Astrocyte (in vitro differentiated cells and primary cell): ENCODE results near the gene RANBP10. TPM values are rescaled to one million over a fixed set of nuclear protein-coding genes. Genes with fewer than 3 reads are reported as not detected.

Experiments used
- DNase-seq: peaks from one replicate; pipeline ENCODE4 v3.0.0-alpha.2; 2010; ENCODE audit warnings: low read depth
- FAIRE-seq: peaks from 2 replicates; lab custom pipeline; 2011; peaks lifted over from hg19 to GRCh38; lab: Jason Lieb, UNC
- H2AFZ ChIP-seq: 2 replicates; pipeline ENCODE4 v1.6.0; 2012; ENCODE audit warnings: low read depth, low read length, inconsistent platforms
- H3K27ac ChIP-seq: 2 replicates; pipeline ENCODE4 v1.5.1; 2011; ENCODE audit warnings: low read depth, low read length, inconsistent platforms
- H3K27me3 ChIP-seq: 2 replicates; pipeline ENCODE4 v1.6.0; 2011; ENCODE audit warnings: low read length, inconsistent platforms; ENCODE audit not compliant: insufficient read depth
- H3K36me3 ChIP-seq: 2 replicates; pipeline ENCODE4 v1.5.1; 2011; ENCODE audit warnings: low read length, inconsistent platforms; ENCODE audit not compliant: insufficient read depth
- H3K4me1 ChIP-seq: 2 replicates; pipeline ENCODE4 v1.5.1; 2011; ENCODE audit warnings: low read length, inconsistent platforms; ENCODE audit not compliant: insufficient read depth
- H3K4me2 ChIP-seq: 2 replicates; pipeline ENCODE4 v1.6.0; 2012; ENCODE audit warnings: low read length, inconsistent platforms
- H3K4me3 ChIP-seq: 2 replicates; pipeline ENCODE4 v1.5.1; 2011; ENCODE audit warnings: low read depth, mild to moderate bottlenecking, low read length, inconsistent platforms; ENCODE audit not compliant: insufficient read depth
- H3K79me2 ChIP-seq: 2 replicates; pipeline ENCODE4 v1.6.0; 2012; ENCODE audit warnings: mild to moderate bottlenecking, low read length, inconsistent platforms; ENCODE audit not compliant: insufficient read depth
- H3K9ac ChIP-seq: 2 replicates; pipeline ENCODE4 v1.6.0; 2012; ENCODE audit warnings: mild to moderate bottlenecking, low read length, inconsistent platforms
- H3K9me3 ChIP-seq: 2 replicates; pipeline ENCODE4 v1.5.1; 2012; ENCODE audit warnings: low read depth, mild to moderate bottlenecking, low read length, inconsistent platforms; ENCODE audit not compliant: insufficient read depth
- H4K20me1 ChIP-seq: 2 replicates; pipeline ENCODE4 v1.6.0; 2012; ENCODE audit warnings: low read length, inconsistent platforms; ENCODE audit not compliant: insufficient read depth
- H3K27ac Mint-ChIP-seq: one replicate; pipeline ENCODE4 v1.8.0; 2021; ENCODE audit warnings: mild to moderate bottlenecking, mixed read lengths; ENCODE audit not compliant: unreplicated experiment
- H3K27me3 Mint-ChIP-seq: one replicate; pipeline ENCODE4 v1.8.0; 2021; ENCODE audit warnings: low read depth, mixed read lengths; ENCODE audit not compliant: unreplicated experiment
- H3K36me3 Mint-ChIP-seq: one replicate; pipeline ENCODE4 v1.8.0; 2021; ENCODE audit warnings: low read depth, mixed read lengths; ENCODE audit not compliant: unreplicated experiment
- H3K4me1 Mint-ChIP-seq: one replicate; pipeline ENCODE4 v1.8.0; 2021; ENCODE audit warnings: low read depth, mixed read lengths; ENCODE audit not compliant: unreplicated experiment
- H3K4me3 Mint-ChIP-seq: one replicate; pipeline ENCODE4 v1.8.0; 2021; ENCODE audit warnings: mild to moderate bottlenecking, moderate library complexity, mixed read lengths; ENCODE audit not compliant: unreplicated experiment
- H3K9me3 Mint-ChIP-seq: one replicate; pipeline ENCODE4 v1.8.0; 2021; ENCODE audit warnings: mild to moderate bottlenecking, mixed read lengths; ENCODE audit not compliant: unreplicated experiment
- CTCF ChIP-seq: IDR thresholded peaks from 2 replicates; pipeline ENCODE4 v1.5.1; 2011; ENCODE audit warnings: low read depth, mild to moderate bottlenecking, inconsistent platforms, low read length, moderate library complexity; ENCODE audit not compliant: insufficient read depth
- EZH2 ChIP-seq: IDR thresholded peaks from 2 replicates; pipeline ENCODE4 v1.6.1; 2012; ENCODE audit warnings: mild to moderate bottlenecking, low read length, inconsistent platforms; ENCODE audit not compliant: insufficient read depth
- total RNA-seq: library from RNA; stranded (reverse); gene quantifications from 2 replicates; pipeline ENCODE4 v1.2.1, GENCODE V29; 2021

Gene RANBP10
- total RNA-seq, 1 donor from 2014 or later = 14.2 TPM

GRCh38 chr16:67701420-67701819 lies 104.9 kb downstream of the RANBP10 start:
- Mint-ChIP-seq H3K4me1 (no peaks in the 10 kb centered on the region), H3K27me3 (no peaks in the 10 kb centered on the region)
- FAIRE-seq = no peak

GRCh38 chr16:67699265-67699664 lies 107.1 kb downstream of the RANBP10 start:
- H3K4me3 Mint-ChIP-seq = no peak overlapping the region
- no peak overlapping the region for H3K27ac Mint-ChIP-seq
- DNase-seq = no peak
- no peaks in the 10 kb centered on the region for H3K4me1 ChIP-seq
- H3K4me3 ChIP-seq = no peak overlapping the region
- peaks cover 49% of the 10 kb centered on the region for H4K20me1 ChIP-seq
- H3K4me2 ChIP-seq = no peak overlapping the region
- no peak overlapping the region for H3K27ac ChIP-seq
- H3K4me1 Mint-ChIP-seq = no peaks in the 10 kb centered on the region
- no peaks in the 10 kb centered on the region for H3K27me3 Mint-ChIP-seq
- H3K9ac ChIP-seq = no peak overlapping the region
- no peak for FAIRE-seq
- H3K79me2 ChIP-seq = peaks cover 41% of the 10 kb centered on the region
- H3K9me3 ChIP-seq = no peaks in the 10 kb centered on the region
- H3K9me3 Mint-ChIP-seq = no peaks in the 10 kb centered on the region
- H3K27me3 ChIP-seq = no peaks in the 10 kb centered on the region
- H2AFZ ChIP-seq = no peak overlapping the region
- no peaks in the 10 kb centered on the region for H3K36me3 ChIP-seq
- peaks cover 11% of the 10 kb centered on the region for H3K36me3 Mint-ChIP-seq
- TF ChIP-seq CTCF (no peak), EZH2 (no peak)

More at GRCh38 chr16:67701420-67701819, 104.9 kb downstream of the RANBP10 start:
- Mint-ChIP-seq H3K9me3 (no peaks in the 10 kb centered on the region), H3K36me3 (peaks cover 11% of the 10 kb centered on the region), H3K27ac (no peak overlapping the region), H3K4me3 (no peak overlapping the region)
- H2AFZ ChIP-seq = no peak overlapping the region
- H3K27ac ChIP-seq = no peak overlapping the region
- H3K4me1 ChIP-seq = no peaks in the 10 kb centered on the region
- no peak overlapping the region for H3K9ac ChIP-seq
- no peak overlapping the region for H3K4me3 ChIP-seq
- H3K27me3 ChIP-seq = no peaks in the 10 kb centered on the region
- H4K20me1 ChIP-seq = peaks cover 59% of the 10 kb centered on the region
- H3K36me3 ChIP-seq = no peaks in the 10 kb centered on the region
- TF ChIP-seq CTCF (no peak), EZH2 (no peak)
- no peaks in the 10 kb centered on the region for H3K9me3 ChIP-seq
- no peak for DNase-seq
- no peak overlapping the region for H3K4me2 ChIP-seq
- H3K79me2 ChIP-seq = peaks cover 52% of the 10 kb centered on the region

- no peak overlapping the region for H3K27ac ChIP-seq
- Mint-ChIP-seq H3K27me3 (no peaks in the 10 kb centered on the region), H3K27ac (no peak overlapping the region), H3K4me3 (no peak overlapping the region), H3K4me1 (no peaks in the 10 kb centered on the region), H3K9me3 (no peaks in the 10 kb centered on the region), H3K36me3 (peaks cover 11% of the 10 kb centered on the region)
- peaks cover 46% of the 10 kb centered on the region for H4K20me1 ChIP-seq
- H2AFZ ChIP-seq = no peak overlapping the region
- DNase-seq (no peak), FAIRE-seq (no peak)
- no peaks in the 10 kb centered on the region for H3K9me3 ChIP-seq
- H3K27me3 ChIP-seq = no peaks in the 10 kb centered on the region
- no peak overlapping the region for H3K9ac ChIP-seq
- H3K4me1 ChIP-seq = no peaks in the 10 kb centered on the region
- H3K4me3 ChIP-seq = no peak overlapping the region
- no peak for TF ChIP-seq EZH2
- TF ChIP-seq CTCF = no peak
- H3K36me3 ChIP-seq = no peaks in the 10 kb centered on the region
- H3K4me2 ChIP-seq = no peak overlapping the region
- peaks cover 35% of the 10 kb centered on the region for H3K79me2 ChIP-seq
Measured at GRCh38 chr16:67697422-67698185, 108.8 kb downstream of the RANBP10 start.
